ENCODE data around the gene DIP2B.
"Not testable (repeated sequence)": the region's sequence is repeated elsewhere in the genome, so short reads cannot be mapped to it uniquely, and the experiment has no call there.

DIP2B gene, protein sequence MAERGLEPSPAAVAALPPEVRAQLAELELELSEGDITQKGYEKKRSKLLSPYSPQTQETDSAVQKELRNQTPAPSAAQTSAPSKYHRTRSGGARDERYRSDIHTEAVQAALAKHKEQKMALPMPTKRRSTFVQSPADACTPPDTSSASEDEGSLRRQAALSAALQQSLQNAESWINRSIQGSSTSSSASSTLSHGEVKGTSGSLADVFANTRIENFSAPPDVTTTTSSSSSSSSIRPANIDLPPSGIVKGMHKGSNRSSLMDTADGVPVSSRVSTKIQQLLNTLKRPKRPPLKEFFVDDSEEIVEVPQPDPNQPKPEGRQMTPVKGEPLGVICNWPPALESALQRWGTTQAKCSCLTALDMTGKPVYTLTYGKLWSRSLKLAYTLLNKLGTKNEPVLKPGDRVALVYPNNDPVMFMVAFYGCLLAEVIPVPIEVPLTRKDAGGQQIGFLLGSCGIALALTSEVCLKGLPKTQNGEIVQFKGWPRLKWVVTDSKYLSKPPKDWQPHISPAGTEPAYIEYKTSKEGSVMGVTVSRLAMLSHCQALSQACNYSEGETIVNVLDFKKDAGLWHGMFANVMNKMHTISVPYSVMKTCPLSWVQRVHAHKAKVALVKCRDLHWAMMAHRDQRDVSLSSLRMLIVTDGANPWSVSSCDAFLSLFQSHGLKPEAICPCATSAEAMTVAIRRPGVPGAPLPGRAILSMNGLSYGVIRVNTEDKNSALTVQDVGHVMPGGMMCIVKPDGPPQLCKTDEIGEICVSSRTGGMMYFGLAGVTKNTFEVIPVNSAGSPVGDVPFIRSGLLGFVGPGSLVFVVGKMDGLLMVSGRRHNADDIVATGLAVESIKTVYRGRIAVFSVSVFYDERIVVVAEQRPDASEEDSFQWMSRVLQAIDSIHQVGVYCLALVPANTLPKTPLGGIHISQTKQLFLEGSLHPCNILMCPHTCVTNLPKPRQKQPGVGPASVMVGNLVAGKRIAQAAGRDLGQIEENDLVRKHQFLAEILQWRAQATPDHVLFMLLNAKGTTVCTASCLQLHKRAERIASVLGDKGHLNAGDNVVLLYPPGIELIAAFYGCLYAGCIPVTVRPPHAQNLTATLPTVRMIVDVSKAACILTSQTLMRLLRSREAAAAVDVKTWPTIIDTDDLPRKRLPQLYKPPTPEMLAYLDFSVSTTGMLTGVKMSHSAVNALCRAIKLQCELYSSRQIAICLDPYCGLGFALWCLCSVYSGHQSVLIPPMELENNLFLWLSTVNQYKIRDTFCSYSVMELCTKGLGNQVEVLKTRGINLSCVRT (N-terminal part only)

DNA sequence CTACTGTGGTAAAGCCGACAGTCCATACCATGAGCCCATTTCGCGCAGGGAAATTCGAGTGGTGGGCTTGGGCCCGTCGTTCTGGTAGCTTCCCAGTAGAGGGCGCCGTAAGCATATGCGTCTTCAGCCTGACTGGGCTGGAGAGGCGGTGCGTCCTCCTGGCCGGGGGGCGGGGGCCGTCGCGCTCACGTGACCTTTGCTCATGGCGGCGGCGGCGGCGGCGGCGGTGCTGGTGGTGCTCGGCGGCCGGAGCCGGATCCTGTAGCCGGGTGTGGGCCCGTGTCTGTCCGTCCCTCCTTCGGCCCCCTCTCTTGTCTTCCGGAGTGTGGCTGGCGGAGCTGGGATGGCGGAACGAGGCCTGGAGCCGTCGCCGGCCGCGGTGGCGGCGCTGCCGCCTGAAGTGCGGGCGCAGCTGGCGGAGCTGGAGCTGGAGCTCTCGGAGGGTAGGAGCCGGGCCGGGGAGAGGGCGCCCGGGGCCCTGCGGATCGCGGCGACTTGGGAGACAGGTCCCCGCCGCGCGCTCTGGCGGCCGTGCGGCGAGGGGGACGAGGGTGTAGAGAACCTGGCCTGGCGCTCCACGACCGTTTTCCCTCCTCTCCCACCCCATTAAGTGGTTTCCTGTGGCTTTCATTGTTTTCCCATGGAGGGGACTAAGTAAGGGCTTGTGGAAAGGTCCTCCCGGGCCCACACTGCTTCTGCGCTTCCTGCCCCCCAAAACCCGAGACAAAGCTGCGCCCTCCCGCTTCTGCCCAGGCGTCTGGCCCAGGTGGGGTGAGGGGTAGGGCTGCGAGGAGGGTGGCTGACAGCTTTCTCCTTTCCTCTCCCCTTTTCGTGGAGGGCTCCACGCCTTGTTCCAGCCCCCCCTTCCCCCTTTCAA is at the start of gene DIP2B:
Gene DIP2B, plus strand, starts transcription at position 188 of the 877 bp plus-strand sequence. Its CDS starts 156 bp downstream, at position 344.
- peak; percentile 98 for DNase-seq

DNA sequence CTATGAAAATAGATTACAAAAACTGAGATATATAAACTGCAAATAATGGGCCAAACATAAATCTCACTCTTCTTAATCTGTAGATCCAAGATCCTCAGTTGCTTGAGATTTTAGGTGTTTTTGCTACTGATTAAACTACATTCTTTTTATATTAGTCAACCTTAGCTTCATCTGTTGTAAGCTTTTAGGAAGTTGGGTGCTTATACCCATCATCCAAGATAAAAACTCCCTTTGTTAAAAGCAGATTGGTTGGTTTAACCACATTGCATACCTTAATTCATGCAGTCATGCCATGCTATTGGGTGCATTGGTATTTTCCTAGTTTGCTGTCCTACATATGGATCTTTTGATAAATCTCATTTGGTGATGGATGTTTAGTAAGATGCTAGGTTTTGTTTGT is 46.2 kb upstream of the DIP2B start:
- no peak for DNase-seq

DNA sequence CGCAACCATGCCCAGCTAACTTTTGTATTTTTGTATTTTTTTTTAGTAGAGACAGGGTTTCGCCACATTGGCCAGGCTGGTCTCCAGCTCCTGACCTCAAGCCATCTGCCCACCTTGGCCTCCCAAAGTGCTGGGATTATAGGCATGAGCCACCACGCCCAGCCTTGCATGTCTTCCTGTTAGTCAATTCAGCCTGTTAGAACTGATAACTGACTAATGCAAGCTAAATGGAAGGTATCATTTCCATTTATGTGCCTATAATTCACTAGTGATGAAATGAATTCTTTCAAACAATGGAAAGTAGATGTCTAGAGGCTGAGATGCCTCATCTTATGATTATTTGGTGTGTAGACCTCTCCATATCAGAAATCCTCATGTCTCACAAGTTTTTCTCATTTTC is 37.3 kb upstream of the DIP2B start:
- no peak for DNase-seq

DNA sequence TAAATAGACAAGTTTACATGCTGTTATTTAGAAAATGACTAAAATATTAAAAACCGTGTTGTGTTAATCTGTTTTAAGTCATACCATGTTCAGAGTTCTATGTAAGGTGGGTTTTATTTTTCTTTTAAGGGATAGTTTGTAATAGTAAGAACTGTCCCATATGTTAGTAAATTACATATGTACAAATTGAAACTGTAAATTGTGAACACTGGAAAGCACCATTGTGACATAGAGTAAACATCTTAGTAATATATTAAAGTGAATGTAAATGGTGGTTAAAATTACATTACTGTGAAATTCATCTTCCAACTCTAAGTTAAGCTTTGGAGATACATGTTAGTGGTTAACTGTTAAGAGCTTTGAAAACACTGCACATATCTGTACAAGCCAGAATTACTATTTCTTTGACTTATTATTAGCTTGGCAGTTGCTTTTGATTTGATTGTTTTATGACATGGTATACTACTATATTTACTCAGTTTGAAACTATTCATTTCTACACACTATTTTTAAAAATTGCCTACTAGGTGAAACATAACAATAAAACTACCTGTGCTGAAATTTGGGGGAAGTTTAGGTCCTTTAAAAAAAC is 27.4 kb upstream of the DIP2B start:
- no peak for DNase-seq

DNA sequence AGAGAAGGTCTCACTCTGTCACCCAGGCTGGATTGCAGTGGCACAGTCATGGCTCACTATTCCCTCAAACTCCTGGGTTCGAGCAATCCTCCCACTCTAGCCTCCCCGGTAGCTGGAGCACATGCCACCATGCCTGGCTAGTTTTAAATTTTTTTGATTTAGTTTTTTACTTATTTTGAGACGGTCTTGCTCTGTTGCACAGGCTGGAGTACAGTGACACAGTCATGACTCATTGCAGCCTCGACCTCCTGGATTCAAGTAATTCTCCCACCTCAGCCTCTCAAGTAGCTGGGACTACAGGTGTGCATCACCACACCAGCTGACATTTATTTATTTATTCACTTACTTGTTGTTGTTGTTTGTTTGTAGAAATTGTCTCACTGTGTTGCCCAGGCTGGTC is 22.2 kb upstream of the DIP2B start:
- DNase-seq = no peak

DNA sequence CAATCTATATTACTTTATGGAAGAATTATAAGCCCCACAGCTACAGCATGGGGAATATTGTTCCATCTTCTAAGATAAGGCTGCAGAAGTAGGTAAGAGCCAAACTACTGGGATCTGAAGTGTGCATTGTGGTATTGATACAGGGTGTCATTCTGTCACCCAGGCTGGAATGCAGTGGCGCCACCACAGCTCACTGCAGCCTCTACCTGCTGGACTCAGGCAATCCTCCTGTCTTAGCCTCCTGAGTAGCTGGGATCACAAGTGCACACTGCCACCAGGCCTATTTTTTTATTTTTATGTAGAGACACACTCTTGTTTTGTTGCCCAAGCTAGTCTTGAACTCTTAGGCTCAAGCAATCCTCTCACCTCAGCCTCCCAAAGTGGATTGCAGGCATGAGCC is 21.3 kb upstream of the DIP2B start:
- DNase-seq = no peak

DNA sequence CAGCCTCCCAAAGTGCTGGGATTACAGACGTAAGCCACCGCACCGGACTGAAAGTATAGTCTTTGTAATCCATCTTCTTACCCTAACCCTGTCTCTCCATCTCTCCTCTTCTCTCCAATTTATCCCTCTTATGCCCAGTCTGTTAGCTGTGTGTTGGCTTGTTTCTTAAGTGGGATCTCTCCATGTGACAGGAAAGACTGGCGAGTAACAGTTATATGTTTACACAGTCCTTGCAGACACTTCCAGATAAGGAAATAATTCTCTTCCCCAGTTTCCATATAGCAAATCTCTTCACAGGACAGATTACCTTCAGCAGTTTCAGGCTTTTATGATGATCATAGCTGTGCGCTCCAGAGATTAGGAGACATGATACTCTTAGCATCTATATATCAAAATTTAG is 16.0 kb upstream of the DIP2B start:
- no peak for DNase-seq

DNA sequence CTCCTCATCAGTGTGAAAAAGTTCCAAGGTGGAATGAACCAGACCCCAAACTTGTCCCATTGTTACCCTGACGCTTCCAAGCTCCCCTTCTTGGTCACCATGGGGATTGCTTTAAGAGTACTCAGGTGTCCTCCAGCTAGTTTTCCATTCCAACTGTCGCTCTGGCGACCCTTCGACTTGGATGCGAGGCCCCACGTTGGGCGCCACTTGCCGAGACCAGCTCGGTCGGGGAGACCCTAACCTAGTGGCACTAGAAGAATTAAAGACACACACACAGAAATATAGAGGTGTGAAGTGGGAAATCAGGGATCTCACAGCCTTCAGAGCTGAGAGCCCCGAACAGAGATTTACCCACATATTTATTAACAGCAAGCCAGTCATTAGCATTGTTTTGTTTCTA is 6.7 kb upstream of the DIP2B start:
- DNase-seq = not testable (repeated sequence)

DNA sequence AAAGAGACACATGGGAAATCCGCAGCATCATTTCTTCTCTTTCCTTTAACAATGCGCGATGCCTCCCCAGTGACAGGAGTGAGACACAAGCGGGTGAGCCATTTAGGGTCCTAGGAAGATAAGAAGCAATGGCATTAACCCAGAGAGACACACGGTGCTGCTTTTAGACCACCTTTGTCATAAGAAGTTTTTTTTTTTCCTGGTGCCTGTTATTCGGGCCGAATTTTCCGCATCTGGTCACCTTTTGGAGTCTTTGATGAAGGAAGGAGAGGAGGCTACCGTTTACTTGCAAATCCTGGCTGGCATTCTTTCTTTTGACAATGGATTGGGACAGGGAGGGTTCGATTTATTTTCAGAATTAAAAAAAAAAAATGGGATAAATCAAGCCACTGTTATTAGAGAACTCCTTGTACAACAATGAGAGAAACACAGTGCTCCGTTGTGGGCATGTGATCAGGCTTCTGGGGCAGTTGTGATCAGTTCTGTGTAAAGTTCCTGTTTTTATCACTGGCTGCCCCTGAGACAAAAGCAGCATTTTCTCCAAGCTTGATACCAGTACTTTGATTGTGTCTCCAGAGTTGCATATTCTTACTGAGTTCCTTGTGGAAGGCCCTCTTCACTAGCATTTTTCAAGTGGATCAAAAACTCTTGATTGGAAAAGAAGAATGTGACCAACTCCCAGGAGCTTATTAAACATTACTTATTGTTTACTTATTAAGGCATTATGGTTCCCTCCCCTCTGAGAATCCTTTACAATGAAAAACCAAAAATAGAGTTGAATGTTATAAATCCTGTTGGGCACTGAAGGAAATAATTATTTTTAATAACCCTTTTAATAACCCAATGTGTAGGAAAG is 1.1 kb downstream of the DIP2B start:
- DNase-seq = no peak

DNA sequence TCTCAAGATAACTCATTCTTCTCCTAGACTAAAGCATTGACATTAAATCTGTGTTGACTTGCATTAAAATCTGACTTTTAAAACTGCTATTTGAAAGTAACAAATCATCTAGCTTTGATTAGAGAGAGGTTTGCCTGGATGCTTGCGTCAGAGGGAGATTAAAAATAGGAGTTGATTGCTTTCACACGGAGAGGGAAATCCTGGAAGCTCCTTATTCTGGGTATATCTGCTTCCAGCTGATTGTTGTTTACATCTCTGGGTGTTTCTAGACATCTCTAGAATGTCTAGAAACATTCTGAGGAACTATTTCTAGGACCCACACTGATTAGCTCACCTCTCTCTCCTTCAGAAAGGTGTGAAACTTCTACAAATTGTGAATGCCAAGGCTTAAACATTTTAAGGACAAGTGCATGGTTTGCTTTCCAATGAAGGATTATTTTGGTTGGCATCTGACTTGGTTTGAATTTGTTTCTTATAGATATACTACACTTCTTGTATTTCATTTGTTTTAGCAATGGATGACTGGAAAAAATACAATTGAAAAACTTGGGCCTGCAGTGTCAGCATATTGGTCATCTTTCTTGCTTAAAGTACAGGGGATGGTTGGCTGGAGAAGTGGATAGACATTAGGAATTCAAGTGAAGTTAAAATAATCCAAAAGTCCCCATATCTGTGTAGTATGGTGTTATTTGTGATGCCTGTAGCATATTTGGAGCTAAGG is 2.1 kb downstream of the DIP2B start:
- no peak for DNase-seq

DNA sequence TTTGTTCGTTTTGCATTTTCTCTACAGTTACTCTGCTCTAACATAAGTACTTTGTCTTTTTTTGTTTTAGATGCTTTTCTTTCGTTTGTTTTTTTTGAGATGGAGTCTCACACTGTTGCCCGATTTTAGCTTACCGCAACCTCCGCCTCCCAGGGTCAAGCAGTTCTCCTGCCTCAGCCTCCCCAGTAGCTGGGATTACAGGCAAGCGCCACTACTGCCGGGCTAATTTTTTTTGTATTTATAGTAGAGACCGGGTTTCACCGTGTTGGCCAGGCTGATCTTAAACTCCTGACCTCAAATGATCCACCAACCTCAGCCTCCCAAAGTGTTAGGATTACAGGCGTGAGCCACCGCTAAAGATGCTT is 2.7 kb downstream of the DIP2B start:
- DNase-seq = no peak

DNA sequence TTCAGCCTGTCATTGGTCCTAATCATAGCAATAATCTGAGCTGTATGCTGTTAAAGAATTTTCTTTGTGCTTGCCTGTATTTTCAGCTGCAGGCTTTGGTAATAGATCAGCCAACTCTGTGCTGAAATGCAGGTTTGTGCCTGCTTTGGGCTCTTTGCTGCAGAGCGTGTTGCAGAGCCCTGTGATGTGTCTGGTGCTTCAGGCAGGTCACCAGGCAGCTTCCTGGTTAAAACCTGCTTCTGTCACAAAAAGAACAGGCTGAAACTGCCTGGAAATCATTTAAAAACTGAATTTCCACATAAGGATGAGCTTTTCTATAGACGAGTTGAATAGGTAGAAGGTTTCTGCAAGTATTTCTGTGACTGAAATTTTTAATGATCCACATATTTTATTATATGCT is 3.1 kb downstream of the DIP2B start:
- DNase-seq = no peak

DNA sequence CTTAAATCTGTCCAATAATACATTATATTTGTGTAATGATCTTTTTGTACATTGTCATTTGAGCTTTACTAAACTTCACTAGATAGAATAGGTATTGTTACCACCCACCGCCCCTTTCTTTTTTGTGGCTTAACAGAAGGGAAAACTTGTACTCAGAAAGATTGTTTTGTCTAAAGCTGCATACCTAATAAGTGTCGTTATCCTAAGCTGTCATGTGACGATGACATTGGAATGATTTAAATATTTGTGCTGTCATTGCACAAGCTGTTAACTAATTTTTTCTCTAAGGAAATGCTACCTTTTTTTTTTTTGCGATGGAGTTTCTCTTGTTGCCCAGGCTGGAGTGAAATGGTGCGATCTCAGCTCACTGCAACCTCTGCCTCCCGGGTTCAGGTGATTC is 3.6 kb downstream of the DIP2B start:
- DNase-seq = no peak

DNA sequence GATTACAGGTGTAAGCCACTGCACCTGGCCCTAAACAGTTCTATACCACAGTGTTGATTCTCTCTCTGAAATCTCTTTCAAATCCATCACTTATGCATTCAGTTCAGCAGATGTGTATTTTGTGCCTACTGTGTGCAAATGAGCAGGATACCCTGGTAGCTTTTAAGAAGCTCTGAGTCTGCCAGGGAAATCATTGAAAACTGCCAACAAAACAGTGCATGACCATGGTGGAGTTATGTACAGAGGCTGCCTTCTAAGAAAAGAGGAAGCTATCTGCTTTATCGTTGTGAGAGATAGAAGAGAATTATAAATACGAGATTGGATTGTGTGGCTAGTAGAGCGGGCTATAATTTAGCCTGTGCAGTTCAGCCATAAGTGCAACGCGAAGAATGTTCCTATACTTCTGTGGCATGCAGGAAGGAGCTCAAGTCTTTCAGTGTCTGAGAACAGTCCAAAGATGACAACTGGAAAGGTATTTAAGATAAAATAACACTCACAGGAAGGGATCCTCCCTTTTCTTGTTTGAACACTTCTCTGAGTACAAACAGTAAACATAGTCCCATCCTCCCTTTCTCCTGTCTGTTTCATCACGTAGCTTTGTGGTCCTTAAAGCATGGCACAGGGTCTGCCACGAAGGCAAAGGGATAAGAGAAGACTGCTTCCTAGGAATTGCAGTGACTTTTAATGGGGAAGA is 4.3 kb downstream of the DIP2B start:
- no peak for DNase-seq

DNA sequence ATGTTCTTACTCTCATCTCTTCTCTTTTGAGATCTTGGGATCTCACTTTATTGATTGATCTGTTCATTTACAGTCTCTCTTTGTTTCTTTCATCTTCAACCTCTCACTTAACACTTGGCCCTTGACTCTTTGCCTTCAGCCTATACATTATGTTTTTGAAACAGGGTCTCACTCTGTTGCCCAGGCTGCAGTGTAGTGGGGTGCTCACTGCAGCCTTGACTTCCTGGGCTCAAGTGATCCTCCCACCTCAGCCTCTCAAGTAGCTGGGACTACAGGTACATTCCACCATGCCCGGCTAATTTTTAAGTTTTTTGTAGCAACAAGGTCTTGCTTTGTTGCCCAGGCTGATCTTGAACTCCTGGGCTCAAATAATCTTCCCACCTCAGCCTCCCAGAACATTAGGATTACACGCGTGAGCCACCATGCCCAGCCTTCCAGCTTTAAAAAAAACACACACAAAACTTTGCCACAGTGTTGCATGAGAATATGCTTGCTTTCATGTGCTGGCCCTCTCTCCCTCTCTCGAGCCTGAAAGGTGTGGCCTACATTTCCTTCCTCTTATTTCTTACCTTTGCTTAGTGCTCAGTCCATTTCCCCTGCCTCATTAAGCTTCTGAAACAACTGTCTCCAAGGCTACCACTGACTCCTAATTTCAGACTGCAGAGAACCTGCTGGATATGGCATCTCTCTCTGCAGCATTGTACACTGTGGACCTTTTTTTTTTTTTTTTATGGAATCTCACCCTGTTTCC is 9.9 kb downstream of the DIP2B start:
- no peak for DNase-seq

DNA sequence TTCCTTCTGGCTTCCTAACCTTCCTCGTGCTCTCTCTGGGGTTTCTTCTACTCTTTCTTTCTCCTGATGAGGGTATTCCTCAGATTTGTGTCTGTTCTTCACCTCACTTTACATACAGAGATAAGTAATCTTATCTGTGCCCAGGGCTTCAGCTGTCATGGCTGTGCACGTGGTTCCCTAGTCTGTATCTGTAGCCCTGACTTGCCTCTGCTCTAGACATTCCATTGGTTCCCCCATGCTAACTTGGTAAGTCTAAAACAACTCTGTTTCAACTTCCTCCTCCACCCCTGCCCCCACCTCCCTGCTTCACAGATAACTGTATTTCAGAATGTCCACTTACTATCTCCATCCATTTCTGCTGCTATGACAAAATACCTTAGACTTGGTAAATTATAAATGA is 10.8 kb downstream of the DIP2B start:
- DNase-seq = no peak

DNA sequence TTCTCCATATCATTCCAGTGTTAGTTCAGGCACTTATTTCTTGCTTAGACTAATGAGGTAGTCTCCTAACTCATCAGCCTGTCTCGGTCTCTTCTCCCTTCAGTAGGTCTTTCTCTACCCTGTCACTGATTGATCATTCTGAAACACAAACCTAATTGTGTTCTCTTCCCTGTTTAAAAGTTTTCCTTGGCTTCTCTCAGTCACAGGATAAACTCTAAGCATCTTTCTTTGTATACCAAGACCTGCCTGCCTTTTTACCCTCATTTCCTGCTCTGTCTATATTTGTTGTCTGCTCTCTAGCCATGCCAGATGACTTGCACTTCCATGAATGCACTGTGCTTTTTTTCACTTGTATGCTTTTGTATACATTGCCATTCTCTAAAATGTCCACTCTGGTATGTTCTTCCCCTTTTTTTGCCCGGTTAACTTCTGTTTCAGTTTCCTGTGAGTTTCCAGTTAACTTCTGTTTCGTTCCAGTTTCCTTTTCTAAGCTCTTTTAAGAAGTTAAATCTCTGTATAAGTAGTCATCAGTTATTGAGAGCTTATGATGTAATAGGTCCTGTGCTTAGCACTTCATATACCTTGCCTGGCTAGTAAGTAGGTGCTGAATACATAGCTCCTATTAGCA is 12.8 kb downstream of the DIP2B start:
- no peak for DNase-seq

DNA sequence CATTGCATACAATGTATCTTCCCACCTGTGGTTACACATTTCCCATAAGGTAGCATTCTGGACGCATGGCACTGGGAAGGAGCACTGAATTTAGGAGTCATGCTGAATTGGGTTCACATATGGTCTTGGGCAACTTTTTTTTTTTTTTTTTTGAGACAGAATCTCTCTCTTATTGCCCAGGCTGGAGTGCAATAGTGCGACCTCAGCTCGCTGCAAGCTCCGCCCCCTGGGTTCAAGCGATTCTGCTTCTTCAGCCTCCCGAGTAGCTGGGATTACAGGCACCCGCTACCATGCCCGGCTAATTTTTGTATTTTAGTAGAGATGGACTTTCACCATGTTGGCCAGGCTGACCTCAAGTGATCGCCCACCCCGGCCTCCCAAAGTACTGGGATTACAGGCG is 13.3 kb downstream of the DIP2B start:
- no peak for DNase-seq

Measured in stimulated activated CD8-positive, alpha-beta memory T cell treated with anti-CD3 and anti-CD28 coated beads, Interleukin-4, amount 100 ng/mL, for 48 hours (primary cell).